ENCODE results near the gene TANC1.

Gene TANC1

GRCh38 chr2:159266554-159266953 lies 298.1 kb downstream of the TANC1 start:
- no peak for DNase-seq (ENCODE audit: low spot score)

- no peak for DNase-seq (ENCODE audit: low spot score)
Observed at GRCh38 chr2:159267921-159268320, 299.5 kb downstream of the TANC1 start.

DNA sequence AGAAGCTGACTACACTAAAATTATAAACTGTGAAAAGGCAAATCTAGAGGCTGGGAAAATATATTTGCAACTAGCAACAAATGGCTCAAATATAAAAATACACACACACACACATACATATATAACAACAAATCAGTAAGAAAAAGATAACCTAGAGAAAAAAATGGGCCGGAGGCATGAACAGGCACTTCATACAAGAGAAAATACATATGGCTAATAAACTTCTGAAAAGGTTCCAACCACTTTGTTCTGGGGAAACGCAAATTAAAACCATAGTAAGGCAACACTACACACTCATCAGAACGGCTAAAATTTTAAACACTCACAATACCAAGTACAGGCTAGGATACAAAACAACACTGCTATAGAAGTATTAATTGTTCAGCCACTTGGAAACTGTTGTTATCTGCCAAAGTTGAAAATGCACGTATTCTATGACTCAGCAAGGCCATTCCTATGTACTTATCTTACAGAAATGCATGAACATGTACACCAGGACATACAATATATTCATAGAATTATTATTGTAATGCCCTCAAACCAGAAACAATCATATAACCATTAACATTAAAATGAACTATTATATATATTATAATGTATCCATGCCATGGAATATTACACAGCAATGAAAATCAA lies 302.4 kb downstream of the TANC1 start:
- no peak for DNase-seq (ENCODE audit: low spot score)

DNA sequence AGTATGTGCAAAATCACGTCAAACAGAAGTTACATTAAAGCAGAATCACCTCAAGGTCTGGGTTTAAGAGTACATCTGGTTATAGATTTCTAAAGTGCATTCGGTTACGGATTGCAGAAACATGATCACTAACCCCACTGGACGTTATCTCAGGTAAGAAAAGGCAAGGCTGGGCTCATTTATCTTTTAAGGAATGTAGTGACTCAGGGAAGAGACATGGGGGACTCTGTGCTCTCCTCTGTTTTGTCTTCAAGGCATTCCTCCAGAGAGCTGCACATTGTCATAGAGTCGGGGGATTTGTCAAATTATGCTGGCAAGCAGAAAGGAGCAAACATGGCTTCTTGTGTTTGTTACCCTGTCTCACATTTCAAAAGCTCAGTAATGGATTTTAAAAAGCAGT lies 303.7 kb downstream of the TANC1 start:
- DNase-seq (ENCODE audit: low spot score), result no peak

DNA sequence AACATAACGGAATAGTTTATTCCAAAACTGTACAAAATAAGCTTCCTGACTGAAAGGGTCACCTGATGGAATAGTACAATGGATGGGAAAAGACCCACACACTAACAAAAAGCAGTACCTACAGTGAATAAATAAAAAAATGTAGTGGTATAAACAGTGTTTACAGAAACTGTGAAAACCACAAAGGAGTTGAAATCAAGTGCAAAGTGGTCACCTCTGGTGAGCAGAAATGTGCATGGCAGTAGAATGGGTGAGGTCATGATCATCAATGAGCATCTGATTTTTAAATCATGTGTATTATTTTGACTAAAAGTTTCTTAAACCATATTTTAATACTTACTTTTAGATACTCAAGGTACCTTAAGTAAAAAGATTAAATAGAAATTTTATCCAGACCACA lies 306.7 kb downstream of the TANC1 start:
- DNase-seq (ENCODE audit: low spot score), result no peak

- no peak for DNase-seq (ENCODE audit: low spot score)
Observed at GRCh38 chr2:159279700-159280099, 311.3 kb downstream of the TANC1 start.

- no peak for DNase-seq (ENCODE audit: low spot score)
Observed at GRCh38 chr2:159281002-159281401, 312.6 kb downstream of the TANC1 start.

Measured in kidney tubule cell (primary cell).